NCI-H2107 (cell line): Measurements from ENCODE around the gene CA5B.
"Not testable (repeated sequence)": the region's sequence is repeated elsewhere in the genome, so short reads cannot be mapped to it uniquely, and the experiment has no call there.

ENCODE experiments used
- DNase-seq: peaks from one replicate; lab custom pipeline; 2025; lab: John Stamatoyannopoulos, UW

CA5B gene

GRCh38 chrX:15748841-15749240, 10.8 kb downstream of the CA5B start:
- no peak for DNase-seq

GRCh38 chrX:15749642-15750610, 11.9 kb downstream of the CA5B start:
- no peak for DNase-seq

GRCh38 chrX:15750611-15751154, 12.6 kb downstream of the CA5B start:
- DNase-seq: no peak

- no peak for DNase-seq
These were observed 13.2 kb downstream of the CA5B start for GRCh38 chrX:15751155-15751819.

GRCh38 chrX:15755091-15755490, 17.0 kb downstream of the CA5B start:
- no peak for DNase-seq

GRCh38 chrX:15758140-15758539, 20.1 kb downstream of the CA5B start:
- DNase-seq: no peak

GRCh38 chrX:15759886-15760285, 21.8 kb downstream of the CA5B start:
- DNase-seq: not testable (repeated sequence)

- DNase-seq: peak; percentile 1
These were observed 23.6 kb downstream of the CA5B start for GRCh38 chrX:15761564-15762191.

- no peak for DNase-seq
These were observed 31.4 kb downstream of the CA5B start for GRCh38 chrX:15769300-15769954.

- DNase-seq: no peak
These were observed 44.1 kb downstream of the CA5B start for GRCh38 chrX:15781961-15782699.

- DNase-seq: no peak
These were observed 47.2 kb downstream of the CA5B start for GRCh38 chrX:15785176-15785750.

- no peak for DNase-seq
These were observed 48.8 kb downstream of the CA5B start for GRCh38 chrX:15786915-15787314.

GRCh38 chrX:15789979-15790768, 52.1 kb downstream of the CA5B start, which contains the start of gene ZRSR2:
TSS of gene ZRSR2 (plus strand) at chrX:15790484. CDS start at chrX:15790496, 12 bp downstream.
- DNase-seq: peak; percentile 55

- DNase-seq: no peak
These were observed 52.8 kb downstream of the CA5B start for GRCh38 chrX:15790769-15791290.

GRCh38 chrX:15797707-15798106, 59.6 kb downstream of the CA5B start:
- DNase-seq: no peak

- no peak for DNase-seq
These were observed 66.5 kb downstream of the CA5B start for GRCh38 chrX:15804563-15804962.

GRCh38 chrX:15808254-15808653, 70.2 kb downstream of the CA5B start:
- no peak for DNase-seq

- no peak for DNase-seq
These were observed 74.3 kb downstream of the CA5B start for GRCh38 chrX:15812192-15812938.

- no peak for DNase-seq
These were observed 75.3 kb downstream of the CA5B start for GRCh38 chrX:15813416-15813815.
